Spleen (tissue), 7 donors: ENCODE data around the gene IL25.

Experiments
- CTCF ChIP-seq, 11 experiments: fragments of 200-600 bp in 7 of 11; fragments of 450-650 bp in 4 of 11; sonication (generic) in 4 of 11; IDR thresholded peaks in 8 of 11; conservative IDR thresholded peaks in 3 of 11; 1 replicate in 7 of 11; 2 replicates in 4 of 11; pipeline versions ENCODE4 v1.4.0 to v1.8.0; 2016 to 2021; ENCODE audit warnings: antibody characterized with exemption in 11 of 11, inconsistent platforms in 4 of 11, mild to moderate bottlenecking in 1 of 11
- POLR2A ChIP-seq, 3 donors: fragments of 450-650 bp; IDR thresholded peaks; one replicate each; pipeline ENCODE4 v1.5.1; 2017; ENCODE audit warnings: antibody characterized with exemption in 3 of 3, mild to moderate bottlenecking in 1 of 3
- POLR2AphosphoS5 ChIP-seq, 3 donors: sonication (generic); formaldehyde crosslinking; IDR thresholded peaks; one replicate each; pipeline ENCODE4 v1.5.1; 2017; ENCODE audit warnings: antibody characterized with exemption in 3 of 3
- donor health status: DM: no; HTN: no; CAD: no; lungs with moderate emphysema.
- donor health status: DM: no; HTN: no; CAD: no.
- donor health status: DM: no; HTN: no; CAD: no.

GRCh38 chr14:23413681-23414080, 41.1 kb downstream of the IL25 start:
- TF ChIP-seq CTCF (IDR thresholded peaks at IDR 0.05 in 8 of 11, conservative IDR thresholded peaks at IDR 0.05 in 3 of 11) (no peak), POLR2A (IDR thresholded peaks at IDR 0.05) (no peak), POLR2AphosphoS5 (IDR thresholded peaks at IDR 0.05) (no peak)
